H9 (cell line): ENCODE data around the gene ACSL3. TPM values are rescaled to one million over a fixed set of nuclear protein-coding genes. Genes with fewer than 3 reads are reported as not detected.

ENCODE experiments used
- DNase-seq: peaks from one replicate; pipeline ENCODE4 v3.0.0-alpha.2; 2017
- H2AFZ ChIP-seq: one replicate; pipeline ENCODE4 v1.6.1; 2013; ENCODE audit warnings: mild to moderate bottlenecking, low read length, control low read depth, moderate library complexity
- H2AK5ac ChIP-seq: 2 replicates; pipeline ENCODE4 v1.6.1; 2013; ENCODE audit warnings: low read length, control low read depth, mixed read lengths; ENCODE audit not compliant: insufficient read length
- H2BK120ac ChIP-seq: one replicate; pipeline ENCODE4 v1.6.1; 2013; ENCODE audit warnings: low read depth, mild to moderate bottlenecking, low read length, control low read depth, inconsistent platforms; ENCODE audit not compliant: poor library complexity, severe bottlenecking
- H2BK12ac ChIP-seq: 2 replicates; pipeline ENCODE4 v1.6.1; 2013; ENCODE audit warnings: low read length, control low read depth, mixed read lengths, low read depth; ENCODE audit not compliant: insufficient read length
- H2BK15ac ChIP-seq: 2 replicates; pipeline ENCODE4 v1.6.1; 2013; ENCODE audit warnings: low read depth, low read length, control low read depth
- H2BK20ac ChIP-seq: one replicate; pipeline ENCODE4 v1.6.1; 2013; ENCODE audit warnings: low read depth, mild to moderate bottlenecking, low read length, control low read depth, inconsistent platforms; ENCODE audit not compliant: poor library complexity, severe bottlenecking
- H2BK5ac ChIP-seq: 2 replicates; pipeline ENCODE4 v1.6.1; 2013; ENCODE audit warnings: low read length, control low read depth, mixed read lengths; ENCODE audit not compliant: insufficient read length
- H3K14ac ChIP-seq: 2 replicates; pipeline ENCODE4 v1.6.1; 2013; ENCODE audit warnings: low read length, control low read depth; ENCODE audit not compliant: insufficient read depth
- H3K18ac ChIP-seq: 2 replicates; pipeline ENCODE4 v1.6.1; 2013; ENCODE audit warnings: low read depth, mild to moderate bottlenecking, mixed read lengths, low read length, control low read depth; ENCODE audit not compliant: insufficient read length
- H3K23ac ChIP-seq: 2 replicates; pipeline ENCODE4 v1.6.1; 2013; ENCODE audit warnings: low read length, control low read depth, mixed read lengths, low read depth; ENCODE audit not compliant: insufficient read length
- H3K23me2 ChIP-seq: 2 replicates; pipeline ENCODE4 v1.6.1; 2013; ENCODE audit warnings: low read depth, mild to moderate bottlenecking, mixed read lengths, low read length, control low read depth; ENCODE audit not compliant: insufficient read length, poor library complexity, severe bottlenecking
- H3K27ac ChIP-seq: 2 replicates; pipeline ENCODE4 v1.5.1; 2013; ENCODE audit warnings: low read length, control low read depth, mixed read lengths, low read depth; ENCODE audit not compliant: insufficient read length
- H3K27me3 ChIP-seq: 2 replicates; pipeline ENCODE4 v1.6.1; 2013; ENCODE audit warnings: low read length, control low read depth, inconsistent platforms; ENCODE audit not compliant: insufficient read depth
- H3K4ac ChIP-seq: 2 replicates; pipeline ENCODE4 v1.6.1; 2013; ENCODE audit warnings: low read depth, mild to moderate bottlenecking, control low read depth, inconsistent platforms, low read length, moderate library complexity
- H3K4me1 ChIP-seq: 2 replicates; pipeline ENCODE4 v1.6.1; 2013; ENCODE audit warnings: low read length, control low read depth, inconsistent platforms; ENCODE audit not compliant: insufficient read depth
- H3K4me2 ChIP-seq: 2 replicates; pipeline ENCODE4 v1.6.1; 2013; ENCODE audit warnings: low read length, control low read depth, mixed read lengths; ENCODE audit not compliant: insufficient read length, insufficient read depth
- H3K56ac ChIP-seq: 2 replicates; pipeline ENCODE4 v1.6.1; 2013; ENCODE audit warnings: low read depth, mild to moderate bottlenecking, mixed read lengths, low read length, control low read depth; ENCODE audit not compliant: insufficient read length
- H3K79me1 ChIP-seq: 2 replicates; pipeline ENCODE4 v1.6.1; 2013; ENCODE audit warnings: low read depth, mild to moderate bottlenecking, moderate library complexity, low read length, control low read depth, inconsistent platforms; ENCODE audit not compliant: insufficient read depth, poor library complexity, severe bottlenecking
- H3K79me2 ChIP-seq: 2 replicates; pipeline ENCODE4 v1.6.1; 2013; ENCODE audit warnings: low read length, control low read depth, inconsistent platforms; ENCODE audit not compliant: insufficient read depth
- H3K9ac ChIP-seq: 2 replicates; pipeline ENCODE4 v1.6.1; 2013; ENCODE audit warnings: low read length, control low read depth, mixed read lengths; ENCODE audit not compliant: insufficient read length; ENCODE audit errors: extremely low read depth
- H3K9me3 ChIP-seq: one replicate; pipeline ENCODE4 v1.6.1; 2013; ENCODE audit warnings: low read depth, low read length, inconsistent platforms; ENCODE audit not compliant: control insufficient read depth
- H3T11ph ChIP-seq: one replicate; pipeline ENCODE4 v1.6.1; 2013; ENCODE audit warnings: mild to moderate bottlenecking, low read length, control low read depth, inconsistent platforms
- H4K20me1 ChIP-seq: one replicate; pipeline ENCODE4 v1.6.1; 2013; ENCODE audit not compliant: control insufficient read depth, insufficient read length, insufficient read depth
- H4K5ac ChIP-seq: 2 replicates; pipeline ENCODE4 v1.6.1; 2013; ENCODE audit warnings: low read depth, mild to moderate bottlenecking, mixed read lengths, low read length, control low read depth; ENCODE audit not compliant: insufficient read length
- H4K8ac ChIP-seq: replicated peaks from 2 replicates; pipeline ENCODE4 v1.6.1; 2013; ENCODE audit warnings: low read length, control low read depth, mixed read lengths, low read depth; ENCODE audit not compliant: insufficient read length
- H4K91ac ChIP-seq: 2 replicates; pipeline ENCODE4 v1.6.1; 2013; ENCODE audit warnings: low read depth, mild to moderate bottlenecking, moderate library complexity, mixed read lengths, low read length, control low read depth; ENCODE audit not compliant: insufficient read length
- H3K27ac Mint-ChIP-seq, 3 experiments: 2 replicates in 2 of 3; 3 replicates in 1 of 3; pipeline ENCODE4 v1.8.0; 2020 to 2021; ENCODE audit warnings: mixed read lengths in 3 of 3, mild to moderate bottlenecking in 1 of 3, moderate library complexity in 1 of 3
- H3K27me3 Mint-ChIP-seq: 2 replicates; pipeline ENCODE4 v1.8.0; 2021; ENCODE audit warnings: low read depth, mild to moderate bottlenecking, moderate library complexity, mixed read lengths
- H3K36me3 Mint-ChIP-seq, 3 experiments: 2 replicates in 2 of 3; 3 replicates in 1 of 3; pipeline ENCODE4 v1.8.0; 2020 to 2021; ENCODE audit warnings: low read depth in 3 of 3, mixed read lengths in 3 of 3; ENCODE audit not compliant: insufficient read depth in 1 of 3
- H3K4me1 Mint-ChIP-seq, 2 experiments: 2 replicates each; pipeline ENCODE4 v1.8.0; 2020; ENCODE audit warnings: mixed read lengths in 2 of 2
- H3K4me3 Mint-ChIP-seq, 2 experiments: 2 replicates in 1 of 2; 3 replicates in 1 of 2; pipeline ENCODE4 v1.8.0; 2020 to 2021; ENCODE audit warnings: mild to moderate bottlenecking in 2 of 2, mixed read lengths in 2 of 2, moderate library complexity in 1 of 2
- H3K9me3 Mint-ChIP-seq, 2 experiments: 2 replicates in 1 of 2; 3 replicates in 1 of 2; pipeline ENCODE4 v1.8.0; 2020; ENCODE audit warnings: mild to moderate bottlenecking in 2 of 2, mixed read lengths in 2 of 2, moderate library complexity in 1 of 2
- total RNA-seq: library from RNA; stranded (reverse); gene quantifications from 2 replicates; pipeline ENCODE4 v1.2.1, GENCODE V29; 2021
- TF ChIP-seq, protein P1 (sequence below): fragments of 200-600 bp; sonication (generic); conservative IDR thresholded peaks from 3 replicates; pipeline ENCODE4 v1.8.0; 2021; ENCODE audit warnings: antibody characterized with exemption, mild to moderate bottlenecking

Gene ACSL3
- total RNA-seq, 1 experiment from 2014 or later = 60.9 TPM

DNA sequence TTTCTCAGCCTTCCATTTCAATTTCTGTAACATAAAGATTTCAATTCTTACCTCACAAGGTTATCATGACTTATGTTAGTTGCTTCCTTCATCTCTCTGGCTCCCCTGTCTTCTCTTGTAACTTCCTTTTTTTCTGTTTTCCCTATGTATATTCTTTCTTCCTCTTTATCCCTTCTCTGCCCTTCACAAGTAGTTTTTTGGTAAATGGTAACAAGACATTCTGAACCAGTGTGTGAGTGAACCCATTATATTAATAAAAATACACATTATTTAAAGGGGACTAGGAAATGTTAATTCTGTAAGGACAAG, 8.4 kb downstream of the ACSL3 start:
- H3K27ac ChIP-seq = no peak overlapping the region
- TF ChIP-seq, protein P1, sequence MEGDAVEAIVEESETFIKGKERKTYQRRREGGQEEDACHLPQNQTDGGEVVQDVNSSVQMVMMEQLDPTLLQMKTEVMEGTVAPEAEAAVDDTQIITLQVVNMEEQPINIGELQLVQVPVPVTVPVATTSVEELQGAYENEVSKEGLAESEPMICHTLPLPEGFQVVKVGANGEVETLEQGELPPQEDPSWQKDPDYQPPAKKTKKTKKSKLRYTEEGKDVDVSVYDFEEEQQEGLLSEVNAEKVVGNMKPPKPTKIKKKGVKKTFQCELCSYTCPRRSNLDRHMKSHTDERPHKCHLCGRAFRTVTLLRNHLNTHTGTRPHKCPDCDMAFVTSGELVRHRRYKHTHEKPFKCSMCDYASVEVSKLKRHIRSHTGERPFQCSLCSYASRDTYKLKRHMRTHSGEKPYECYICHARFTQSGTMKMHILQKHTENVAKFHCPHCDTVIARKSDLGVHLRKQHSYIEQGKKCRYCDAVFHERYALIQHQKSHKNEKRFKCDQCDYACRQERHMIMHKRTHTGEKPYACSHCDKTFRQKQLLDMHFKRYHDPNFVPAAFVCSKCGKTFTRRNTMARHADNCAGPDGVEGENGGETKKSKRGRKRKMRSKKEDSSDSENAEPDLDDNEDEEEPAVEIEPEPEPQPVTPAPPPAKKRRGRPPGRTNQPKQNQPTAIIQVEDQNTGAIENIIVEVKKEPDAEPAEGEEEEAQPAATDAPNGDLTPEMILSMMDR = no peak
- H3K4ac ChIP-seq = no peak overlapping the region
- H3T11ph ChIP-seq = no peak overlapping the region
- no peak overlapping the region for H2BK5ac ChIP-seq
- peaks cover 21% of the 10 kb centered on the region for H3K4me1 ChIP-seq
- no peak overlapping the region for H3K56ac ChIP-seq
- Mint-ChIP-seq H3K36me3 (peaks cover 0 to 3% (median 0%) of the 10 kb centered on the region in 3 experiments; a peak in 2 of 7 replicates), H3K27ac (no peak overlapping the region), H3K4me1 (peaks cover 6 to 15% of the 10 kb centered on the region in 2 experiments), H3K27me3 (no peaks in the 10 kb centered on the region), H3K9me3 (no peaks in the 10 kb centered on the region), H3K4me3 (no peak overlapping the region)
- H2AK5ac ChIP-seq = no peak overlapping the region
- no peak overlapping the region for H2BK120ac ChIP-seq
- H4K91ac ChIP-seq = no peak overlapping the region
- no peak overlapping the region for H2BK12ac ChIP-seq
- no peak overlapping the region for H3K4me2 ChIP-seq
- H2BK15ac ChIP-seq = no peak overlapping the region
- no peaks in the 10 kb centered on the region for H4K20me1 ChIP-seq
- no peak overlapping the region for H3K23ac ChIP-seq
- DNase-seq = no peak
- H3K79me1 ChIP-seq = peaks cover 15% of the 10 kb centered on the region
- no peaks in the 10 kb centered on the region for H3K23me2 ChIP-seq
- no peak overlapping the region for H3K14ac ChIP-seq
- no peaks in the 10 kb centered on the region for H3K27me3 ChIP-seq
- no peak overlapping the region for H4K8ac ChIP-seq
- H3K79me2 ChIP-seq = peaks cover 65% of the 10 kb centered on the region
- no peaks in the 10 kb centered on the region for H3K9me3 ChIP-seq
- no peak overlapping the region for H4K5ac ChIP-seq
- no peak overlapping the region for H3K18ac ChIP-seq
- H2AFZ ChIP-seq = no peak overlapping the region
- H3K9ac ChIP-seq = no peak overlapping the region
- H2BK20ac ChIP-seq = no peak overlapping the region
